Stimulated activated CD4-positive, alpha-beta T cell treated with anti-CD3 and anti-CD28 coated beads, Interleukin-2, amount 100 ng/mL, for 24 hours (primary cell): ENCODE results near the gene IQCE.
"Not testable (repeated sequence)": the region's sequence is repeated elsewhere in the genome, so short reads cannot be mapped to it uniquely, and the experiment has no call there.

Experiments used
- DNase-seq, 2 donors: peaks; one replicate each; pipeline ENCODE4 v3.0.0-alpha.2; 2020

IQCE gene

DNA sequence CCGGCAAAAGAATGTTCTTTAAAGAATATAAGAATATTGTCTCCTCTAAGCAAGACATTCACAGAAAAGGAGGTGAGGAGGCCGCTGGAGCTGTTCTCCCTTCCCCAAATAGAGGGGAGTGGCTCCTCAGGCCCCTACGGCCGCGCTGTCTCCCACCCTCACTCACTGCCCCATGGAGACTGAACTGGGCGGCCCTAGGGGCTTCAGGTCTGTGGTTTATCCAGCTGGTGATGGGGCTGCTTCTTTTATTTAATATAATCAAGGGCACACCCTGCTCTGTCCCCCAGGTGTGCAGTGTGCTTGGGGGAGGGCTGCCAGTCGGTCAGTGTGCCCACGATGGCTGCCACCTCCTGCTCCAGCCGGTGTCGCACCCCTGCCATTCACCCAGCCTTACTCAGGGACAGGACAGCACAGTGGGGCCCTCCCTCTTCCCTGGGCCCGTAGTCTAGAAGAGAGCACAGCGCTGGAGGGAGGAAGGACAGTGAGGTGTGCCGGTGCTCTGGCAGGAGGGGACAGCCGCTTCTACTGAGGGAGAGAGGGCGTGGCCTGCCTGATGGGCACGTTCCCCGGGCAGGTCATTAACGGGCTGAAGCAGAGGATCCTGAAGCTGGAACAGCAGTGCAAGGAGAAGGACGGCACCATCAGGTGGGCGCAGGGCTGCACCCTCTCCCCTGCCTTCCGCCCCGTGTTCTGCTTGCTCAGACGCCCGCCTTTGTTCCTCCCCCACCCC lies 23.4 kb downstream of the IQCE start:
- DNase-seq, result no peak

DNA sequence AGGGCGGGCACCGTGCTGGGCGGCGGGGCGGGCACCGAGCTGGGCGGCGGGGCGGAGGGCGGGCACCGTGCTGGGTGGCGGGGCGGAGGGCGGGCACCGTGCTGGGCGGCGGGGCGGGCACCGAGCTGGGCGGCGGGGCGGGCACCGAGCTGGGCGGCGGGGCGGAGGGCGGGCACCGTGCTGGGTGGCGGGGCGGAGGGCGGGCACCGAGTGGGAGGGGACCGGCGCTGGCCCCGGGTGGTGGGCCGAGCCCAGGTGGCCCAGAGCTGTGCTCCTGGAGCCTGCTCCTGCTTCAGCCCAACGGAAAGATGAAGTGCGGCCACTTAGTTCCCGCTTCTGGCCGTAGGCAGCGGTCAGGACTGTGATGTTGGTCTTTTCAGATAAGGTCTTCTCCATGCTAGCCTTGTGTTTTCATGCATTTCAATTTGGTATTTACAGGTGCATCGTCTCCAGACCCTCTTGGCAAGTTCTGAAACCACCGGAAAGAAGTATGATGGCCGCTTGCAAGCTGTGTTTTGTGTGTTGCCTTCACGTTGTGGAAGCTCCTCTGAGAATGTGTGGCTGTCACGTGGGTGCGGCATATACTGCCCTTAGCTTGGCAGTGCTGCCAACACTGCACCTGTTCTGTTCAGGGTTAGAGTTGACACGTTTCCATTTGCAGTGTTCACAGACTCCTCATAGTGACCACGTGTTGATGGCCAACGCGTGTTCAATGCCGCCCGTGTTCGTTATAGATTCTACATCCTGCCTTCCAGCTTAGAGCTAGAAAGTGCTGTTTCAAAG lies 25.2 kb downstream of the IQCE start:
- DNase-seq, result no peak

- DNase-seq, result no peak
Measured at GRCh38 chr7:2585446-2585845, 26.7 kb downstream of the IQCE start.

DNA sequence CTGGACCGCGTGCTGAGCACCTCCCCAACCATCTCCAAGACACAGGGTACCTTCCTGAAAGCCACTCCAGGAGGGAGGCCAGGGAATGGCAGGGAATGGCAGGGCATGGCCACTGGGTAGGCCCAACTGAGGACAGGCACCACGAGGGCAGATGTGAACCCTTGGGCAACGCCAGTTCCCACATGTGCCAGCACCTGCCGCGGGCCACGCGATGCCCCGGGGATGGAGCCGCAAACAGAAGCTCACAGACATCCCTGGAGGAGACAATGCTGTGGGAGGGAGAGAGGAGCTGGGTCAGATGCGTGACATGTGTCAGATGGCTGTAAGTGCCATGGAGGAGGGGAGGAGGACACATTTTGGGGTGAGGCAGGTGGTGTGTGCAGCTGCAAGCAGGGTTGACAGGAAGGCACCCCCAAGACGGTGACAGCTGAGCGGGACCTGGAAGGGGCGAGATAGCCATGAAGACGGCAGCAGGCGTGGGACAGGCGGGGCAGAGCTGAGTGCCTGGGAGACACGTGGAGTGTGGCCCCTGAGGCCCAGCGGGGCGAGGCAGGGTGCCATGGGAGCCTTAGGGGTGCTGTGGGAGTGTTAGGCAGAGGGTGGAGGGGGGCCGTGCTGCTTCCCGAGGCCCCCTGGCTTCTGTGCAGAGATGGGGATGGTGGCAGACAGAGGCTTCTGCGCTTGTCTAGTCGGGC lies 27.7 kb downstream of the IQCE start:
- DNase-seq, result no peak

GRCh38 chr7:2587134-2587533 lies 28.4 kb downstream of the IQCE start:
- DNase-seq, result no peak

DNA sequence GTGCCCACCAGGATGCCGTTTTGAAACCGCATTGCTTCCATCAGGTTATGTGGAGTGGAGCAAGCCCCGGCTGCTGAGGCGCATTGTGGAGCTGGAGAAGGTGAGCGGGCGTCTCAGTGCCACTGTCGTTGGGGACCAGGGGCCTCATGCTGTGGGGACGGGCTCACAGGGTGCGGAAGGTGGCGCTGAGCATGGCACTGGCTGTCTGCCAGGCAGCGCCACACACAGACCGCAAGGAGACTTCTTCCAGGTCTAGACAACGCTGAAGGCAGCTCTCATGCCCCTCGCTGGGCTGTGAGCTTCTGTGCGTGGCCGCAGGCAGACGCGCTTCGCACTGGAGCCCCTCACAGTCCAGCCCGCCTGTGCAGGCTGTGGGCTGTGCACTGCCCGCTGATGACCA lies 29.0 kb downstream of the IQCE start:
- no peak for DNase-seq

GRCh38 chr7:2589341-2589740 lies 30.6 kb downstream of the IQCE start:
- DNase-seq, result no peak

- DNase-seq, result not testable (repeated sequence)
Measured at GRCh38 chr7:2589941-2590340, 31.2 kb downstream of the IQCE start.

- DNase-seq, result no peak
Measured at GRCh38 chr7:2592375-2592865, 33.6 kb downstream of the IQCE start.

- DNase-seq, result no peak
Measured at GRCh38 chr7:2593036-2593727, 34.4 kb downstream of the IQCE start.

DNA sequence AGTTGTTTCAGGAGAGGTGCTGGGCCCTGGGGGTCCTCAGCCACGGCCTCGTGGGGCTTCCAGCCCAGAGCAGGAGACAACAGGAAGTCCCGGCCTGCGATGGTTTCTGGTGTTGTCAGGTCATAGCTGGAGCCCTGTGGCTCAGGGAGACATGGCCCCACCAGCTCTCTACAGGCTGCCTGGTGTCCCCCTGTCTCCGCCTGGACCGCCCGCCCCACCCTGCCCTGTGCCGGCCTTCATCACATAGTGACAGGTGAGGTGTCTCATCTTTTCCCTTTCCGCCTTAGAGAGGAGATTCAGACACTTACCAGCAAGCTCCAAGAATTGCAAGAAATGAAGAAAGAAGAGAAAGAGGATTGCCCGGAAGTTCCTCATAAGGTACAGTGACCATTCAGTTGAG lies 35.8 kb downstream of the IQCE start:
- no peak for DNase-seq

DNA sequence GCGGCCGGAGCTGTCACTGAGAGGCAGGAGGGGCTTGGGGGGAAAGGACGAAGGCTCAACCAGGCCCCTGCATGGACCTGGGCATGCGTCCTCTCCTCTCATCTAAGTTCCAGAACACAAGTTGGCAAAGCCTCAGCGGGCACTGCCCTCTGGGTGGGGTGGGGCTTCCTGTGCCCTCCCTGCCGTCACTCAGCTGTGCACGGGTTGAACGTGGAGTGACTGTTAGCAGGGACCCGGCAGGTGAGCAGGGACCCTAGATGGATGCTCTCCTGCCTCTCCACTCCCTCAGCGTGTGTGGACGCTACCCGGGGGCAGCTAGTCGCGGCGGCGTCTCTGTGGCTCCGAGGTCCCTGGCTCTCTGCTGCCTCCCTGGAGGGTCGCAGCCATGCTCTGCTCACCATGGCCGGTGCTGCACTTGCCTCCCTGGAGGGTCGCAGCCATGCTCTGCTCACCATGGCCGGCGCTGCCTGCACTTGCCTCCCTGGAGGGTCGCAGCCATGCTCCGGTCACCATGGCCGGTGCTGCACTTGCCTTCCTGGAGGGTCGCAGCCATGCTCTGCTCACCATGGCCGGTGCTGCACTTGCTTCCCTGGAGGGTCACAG lies 36.6 kb downstream of the IQCE start:
- DNase-seq, result no peak

DNA sequence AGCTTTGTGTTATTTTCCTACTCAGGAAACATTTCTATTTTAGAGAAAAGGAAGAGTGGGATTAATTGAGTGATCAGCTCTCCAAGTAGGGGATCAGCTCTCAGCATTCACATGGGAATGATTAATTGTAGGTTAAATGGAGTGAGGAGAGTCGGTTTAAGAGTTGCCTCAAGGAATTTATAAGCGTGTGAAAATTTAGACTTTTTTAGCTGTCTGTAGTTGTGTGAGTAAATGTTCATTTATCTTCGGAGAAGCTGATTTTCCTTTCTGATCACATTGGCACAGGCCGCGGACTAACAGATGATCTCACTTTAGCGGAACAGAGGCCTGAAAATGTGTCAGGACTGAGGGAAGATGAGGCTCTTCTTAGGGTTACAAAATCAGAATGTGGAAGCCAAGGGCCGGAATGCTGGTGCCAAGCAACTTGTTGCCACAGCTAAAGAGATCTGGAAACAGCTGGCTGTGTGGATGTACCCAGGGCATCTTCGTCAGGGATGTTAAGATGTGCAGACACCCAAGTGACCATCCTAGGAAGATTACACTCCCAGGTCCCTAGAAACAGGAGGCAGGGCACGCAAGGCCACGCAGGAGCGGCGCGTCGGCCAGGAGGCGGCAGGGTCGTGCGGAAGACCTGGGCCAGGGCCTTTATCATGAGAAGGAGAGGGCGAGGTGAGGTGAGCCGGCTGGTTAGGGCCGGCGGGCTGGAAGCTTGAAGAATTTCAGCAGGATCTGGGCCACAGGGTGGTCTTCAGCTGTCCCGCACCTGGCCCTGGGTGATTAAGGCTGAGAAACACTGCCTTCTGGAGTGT lies 37.9 kb downstream of the IQCE start:
- DNase-seq, result no peak

DNA sequence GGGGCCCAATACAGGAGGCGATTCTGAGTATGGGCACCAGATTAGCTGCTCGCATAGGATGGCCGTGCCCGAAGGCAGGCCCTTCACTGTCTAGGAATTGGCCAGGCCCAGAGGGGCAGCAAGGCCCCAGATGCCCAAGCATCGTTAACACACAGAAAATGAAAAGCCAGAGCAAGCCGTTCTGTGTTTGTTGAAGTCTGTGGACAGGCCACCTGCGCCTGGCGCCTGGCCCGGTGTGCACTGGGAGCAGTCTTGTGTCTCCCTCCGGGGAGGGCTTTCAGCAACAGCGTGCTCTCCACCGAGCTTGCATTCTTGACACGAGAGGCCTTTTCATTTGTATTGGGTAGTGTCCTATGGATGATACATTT lies 38.5 kb downstream of the IQCE start:
- no peak for DNase-seq

- no peak for DNase-seq
Measured at GRCh38 chr7:2598154-2598823, 39.5 kb downstream of the IQCE start.

- no peak for DNase-seq
Measured at GRCh38 chr7:2601065-2601464, 42.3 kb downstream of the IQCE start.

DNA sequence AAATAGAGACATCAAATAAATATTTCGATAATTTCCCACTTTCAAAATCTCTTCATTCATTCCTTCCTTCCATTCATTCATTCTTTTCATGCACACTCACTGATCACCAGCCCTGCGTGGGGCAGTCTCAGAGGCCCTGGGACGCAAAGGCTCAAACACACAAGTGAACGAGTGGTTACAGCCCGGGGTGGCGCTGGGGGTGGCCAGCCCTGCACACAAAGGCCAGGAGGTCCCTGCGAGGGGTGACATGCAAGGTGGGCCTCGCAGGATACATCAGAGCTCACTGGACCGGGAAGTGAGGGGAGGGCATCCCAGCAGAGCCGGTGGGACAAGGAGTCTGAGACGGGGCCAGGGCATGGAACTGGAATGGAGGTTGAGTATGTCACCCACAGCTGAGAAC lies 43.1 kb downstream of the IQCE start:
- DNase-seq, result no peak

GRCh38 chr7:2602406-2603043 lies 43.7 kb downstream of the IQCE start:
- no peak for DNase-seq

DNA sequence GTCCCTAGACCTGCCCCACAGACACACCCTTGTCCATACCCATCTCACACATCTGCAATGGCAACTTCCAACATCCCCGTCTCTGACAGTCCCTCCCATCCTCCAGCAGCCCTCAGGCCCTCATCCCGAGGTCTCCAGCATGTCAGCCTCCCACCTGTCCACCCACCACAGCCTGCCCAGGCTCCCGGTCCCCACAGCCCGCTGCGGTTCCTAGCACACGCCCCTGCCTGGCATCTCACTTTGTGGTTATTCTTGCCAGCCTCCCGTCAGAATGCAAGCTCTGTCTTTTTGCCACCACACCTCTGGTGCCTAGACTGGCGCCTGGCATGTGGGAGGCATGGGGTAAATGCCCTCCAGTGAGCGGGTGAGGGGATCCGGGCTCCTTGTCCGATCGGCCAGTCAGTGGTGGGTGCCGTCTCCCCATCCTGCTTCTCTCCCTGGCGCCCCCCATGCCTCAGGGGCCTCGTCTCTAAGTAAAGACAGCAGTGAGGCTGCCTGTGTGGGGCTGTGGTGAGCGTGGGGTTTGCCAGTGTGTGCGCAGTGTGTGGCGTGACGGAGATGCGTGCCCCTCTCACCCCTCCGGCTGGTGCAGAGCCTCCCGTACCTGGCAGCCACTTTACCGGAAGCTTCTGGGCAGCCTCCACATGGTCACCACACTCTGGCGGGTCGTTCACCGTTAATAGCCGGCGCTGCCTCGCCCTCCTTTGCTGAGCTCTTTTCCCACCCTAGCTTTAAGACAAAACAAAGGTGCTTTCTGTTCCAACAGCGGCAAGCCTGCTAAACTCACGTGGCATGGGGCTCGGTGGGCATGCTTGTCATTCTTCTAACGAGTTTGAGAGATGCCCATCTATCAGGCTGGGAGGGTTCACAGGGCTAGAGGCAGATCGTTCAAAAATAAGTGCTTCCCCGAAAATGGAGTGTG lies 44.5 kb downstream of the IQCE start:
- no peak for DNase-seq
